GM12878 (cell line): ENCODE results near the gene HERC2. TPM values are rescaled to one million over a fixed set of nuclear protein-coding genes. Genes with fewer than 3 reads are reported as not detected.

Experiments used
- ATAC-seq: fragments of 200-7000 bp; cut with Tn5 transposase; 3 replicates; pipeline ENCODE4 v1.9.1; 2020; ENCODE audit warnings: mild to moderate bottlenecking, moderate library complexity
- BruUV-seq: library from RNA; stranded (reverse); fragments of 400-500 nt; replicated peaks from 2 replicates; lab custom pipeline; 2021; lab: Mats Ljungman, UMichigan
- CTCF ChIA-PET: fragments of 300-600 bp; sonication (Branson Sonifier 250); formaldehyde crosslinking; extraction: SDS; loops from one replicate; lab custom pipeline; 2021; ENCODE audit warnings: inconsistent platforms; lab: Yijun Ruan, JAX
- POLR2A ChIA-PET: fragments of 350-600 bp; formaldehyde crosslinking; extraction: SDS; loops from one replicate; lab custom pipeline; 2021; ENCODE audit warnings: inconsistent platforms; lab: Charles Lee
- RAD21 ChIA-PET: fragments of 300-600 bp; sonication (Branson Sonifier 250); formaldehyde crosslinking; loops from one replicate; lab custom pipeline; 2023; ENCODE audit warnings: antibody characterized with exemption; ENCODE audit not compliant: unreplicated experiment; lab: Charles Lee
- SMC1A ChIA-PET: fragments of 300-600 bp; sonication (Branson Sonifier 250); formaldehyde crosslinking; loops from one replicate; lab custom pipeline; 2023; ENCODE audit not compliant: unreplicated experiment, uncharacterized antibody; lab: Charles Lee
- DNase-seq: peaks from one replicate; pipeline ENCODE4 v3.0.0-alpha.2; 2011; ENCODE audit warnings: low read depth, low spot score
- FAIRE-seq: peaks from 3 replicates; lab custom pipeline; 2011; peaks lifted over from hg19 to GRCh38; lab: Jason Lieb, UNC
- H2AFZ ChIP-seq: 2 replicates; pipeline ENCODE4 v1.6.0; 2011; ENCODE audit warnings: low read depth, low read length, control low read depth; ENCODE audit not compliant: control insufficient read depth
- H3K27ac ChIP-seq: 2 replicates; pipeline ENCODE4 v1.5.1; 2011; ENCODE audit warnings: control low read depth; ENCODE audit not compliant: control insufficient read depth, insufficient read depth
- H3K27me3 ChIP-seq, 2 experiments: replicated peaks in 1 of 2; 2 replicates each; pipeline versions ENCODE4 v1.6.0 to v1.6.1; 2011; ENCODE audit warnings: low read length in 1 of 2; ENCODE audit not compliant: control insufficient read depth in 2 of 2, insufficient read depth in 2 of 2
- H3K36me3 ChIP-seq, 2 experiments: 2 replicates each; pipeline ENCODE4 v1.5.1; 2011; ENCODE audit warnings: low read length in 1 of 2; ENCODE audit not compliant: control insufficient read depth in 2 of 2, insufficient read depth in 2 of 2
- H3K4me1 ChIP-seq: 2 replicates; pipeline ENCODE4 v1.6.1; 2011; ENCODE audit warnings: mild to moderate bottlenecking, low read length, moderate library complexity, mixed read lengths; ENCODE audit not compliant: control insufficient read depth, insufficient read depth
- H3K4me2 ChIP-seq: 2 replicates; pipeline ENCODE4 v1.6.0; 2011; ENCODE audit warnings: control low read depth; ENCODE audit not compliant: control insufficient read depth, insufficient read depth
- H3K4me3 ChIP-seq: fragments of 200-600 bp; sonication (generic); 2 replicates; pipeline ENCODE4 v1.5.1; 2016
- H3K79me2 ChIP-seq: 2 replicates; pipeline ENCODE4 v1.6.0; 2011; ENCODE audit warnings: low read length; ENCODE audit not compliant: control insufficient read depth, insufficient read depth
- H3K9ac ChIP-seq: 2 replicates; pipeline ENCODE4 v1.8.0; 2011; ENCODE audit warnings: low read length, control low read depth, mixed read lengths; ENCODE audit not compliant: control insufficient read depth, insufficient read depth
- H3K9me3 ChIP-seq: replicated peaks from 3 replicates; pipeline ENCODE4 v1.5.1; 2011; ENCODE audit warnings: mild to moderate bottlenecking, low read length; ENCODE audit not compliant: control insufficient read depth, insufficient read depth
- H4K20me1 ChIP-seq: 2 replicates; pipeline ENCODE4 v1.6.0; 2011; ENCODE audit not compliant: control insufficient read depth, insufficient read depth
- EP300 ChIP-seq, 2 experiments: fragments of 150-350 bp in 1 of 2; IDR thresholded peaks; 2 replicates each; pipeline ENCODE4 v1.6.1; 2011 to 2012; ENCODE audit warnings: low read depth in 2 of 2, low read length in 2 of 2, borderline replicate concordance in 1 of 2, improper control_type of control experiment in 1 of 2, inconsistent platforms in 1 of 2; ENCODE audit not compliant: control insufficient read depth in 1 of 2
- NFYA ChIP-seq: IDR thresholded peaks from 2 replicates; pipeline ENCODE4 v1.6.1; 2011; ENCODE audit warnings: low read depth, mild to moderate bottlenecking, low read length, improper control_type of control experiment, borderline replicate concordance
- RAD21 ChIP-seq: IDR thresholded peaks from 2 replicates; pipeline ENCODE4 v1.6.1; 2011; ENCODE audit warnings: mild to moderate bottlenecking, low read depth, low read length, moderate library complexity; ENCODE audit not compliant: insufficient read depth
- SMC3 ChIP-seq: IDR thresholded peaks from 2 replicates; pipeline ENCODE4 v1.6.1; 2011; ENCODE audit warnings: low read length, improper control_type of control experiment, borderline replicate concordance
- STAT3 ChIP-seq: IDR thresholded peaks from 2 replicates; pipeline ENCODE4 v1.6.1; 2011; ENCODE audit warnings: low read depth, low read length, improper control_type of control experiment
- WGBS: methylation state at CpG from one replicate; pipeline ENCODE4 v1.1.6; 2016; ENCODE audit warnings: low lambda C conversion rate; ENCODE audit not compliant: insufficient replicate concordance, insufficient coverage; ENCODE audit errors: missing lambda C conversion rate; 5-methylcytosine and 5-hydroxymethylcytosine counted together
- in situ Hi-C: fragments of 300-500 bp; cut with MboI; formaldehyde crosslinking; loops from 9 replicates; pipeline ENCODE4 v1.14.3; 2018; ENCODE audit warnings: mixed read lengths
- intact Hi-C: fragments of 100-400 bp; cut with micrococcal nuclease; formaldehyde crosslinking; loops from one replicate; pipeline ENCODE4 v1.14.2; 2022; ENCODE audit not compliant: unreplicated experiment
- polyA plus RNA-seq, 11 experiments: library from polyadenylated mRNA; depleted of rRNA in 4 of 11; unstranded in 6 of 11; stranded (reverse) in 5 of 11; fragments of >200 nt; fragmentation: Nextera tagmentation in 4 of 11; fragmentation: Illumina TruSeq in 1 of 11; extraction: Ambion mirVana in 4 of 11; extraction: Trizol in 1 of 11; gene quantifications; 1 replicate in 1 of 11; 2 replicates in 10 of 11; pipeline versions ENCODE4 v1.2.1 to v1.2.3, GENCODE V29; 2011 to 2016; ENCODE audit warnings: inconsistent platforms in 2 of 11, missing spikeins in 2 of 11, low read depth in 1 of 11
- total RNA-seq, 4 experiments: library from RNA; depleted of rRNA in 3 of 4; stranded (reverse); fragments of >200 nt in 3 of 4; fragmentation: Illumina TruSeq in 1 of 4; extraction: Trizol in 1 of 4; gene quantifications; 2 replicates each; pipeline versions ENCODE4 v1.2.1 to v1.2.3, GENCODE V29; 2013 to 2021
- TF ChIP-seq, protein P1 (sequence below), 3 experiments: IDR thresholded peaks in 2 of 3; conservative IDR thresholded peaks in 1 of 3; 2 replicates each; pipeline ENCODE4 v1.5.1; 2011; ENCODE audit warnings: low read depth in 3 of 3, low read length in 3 of 3, mild to moderate bottlenecking in 3 of 3, control low read depth in 2 of 3, moderate library complexity in 2 of 3, inconsistent platforms in 1 of 3, mixed read lengths in 1 of 3; ENCODE audit not compliant: control insufficient read depth in 2 of 3, insufficient read depth in 1 of 3; ENCODE audit errors: extremely low read depth in 1 of 3

Gene HERC2
- total and polyA plus RNA-seq, 10 of the 15 experiments (the other 5 are each of a cell fraction or from before 2014, with no cell fraction given): 6.1 to 39.0 (median 24.0) TPM

DNA sequence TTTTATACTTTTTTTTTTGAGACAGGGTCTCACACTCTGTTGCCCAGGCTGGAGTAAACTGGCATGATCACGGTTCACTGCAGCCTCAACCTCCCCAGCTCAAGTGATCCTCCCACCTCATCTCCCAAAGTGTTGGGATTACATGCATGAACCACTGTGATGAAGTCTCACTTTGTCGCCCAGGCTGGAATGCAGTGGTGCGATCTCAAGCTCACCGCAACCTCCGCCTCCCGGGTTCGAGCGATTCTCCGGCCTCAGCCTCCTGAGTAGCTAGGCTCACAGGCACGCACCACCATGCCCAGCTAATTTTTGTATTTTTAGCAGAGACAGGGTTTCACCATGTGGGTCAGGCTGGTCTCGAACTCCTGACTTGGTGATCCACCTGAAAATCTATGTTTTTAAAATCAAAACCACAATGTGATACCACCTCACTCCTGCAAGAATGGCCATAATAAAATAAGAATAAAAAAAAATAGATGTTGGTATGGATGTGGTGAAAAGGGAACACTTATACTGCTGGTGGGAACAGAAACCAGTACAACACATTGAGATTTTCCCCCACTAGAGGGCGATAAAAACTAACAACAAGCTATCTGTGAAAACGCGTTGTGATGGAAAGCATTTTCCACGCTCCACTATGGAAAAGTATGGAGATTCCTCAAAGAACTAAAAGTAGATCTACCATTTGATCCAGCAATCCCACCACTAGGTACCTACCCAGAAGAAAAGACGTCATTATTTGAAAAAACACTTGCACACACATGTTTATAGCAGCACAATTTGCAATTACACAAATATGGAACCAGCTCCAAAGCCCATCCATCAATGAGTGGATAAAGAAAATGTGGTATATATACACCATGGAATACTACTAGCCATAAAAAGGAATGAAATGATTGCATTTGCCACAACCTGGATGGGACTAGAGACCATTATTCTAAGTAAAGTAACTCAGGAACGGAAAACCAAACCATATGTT, 196.0 kb downstream of the HERC2 start:
- Histone ChIP-seq H3K9me3 (no peaks in the 10 kb centered on the region), H2AFZ (no peak overlapping the region), H4K20me1 (no peaks in the 10 kb centered on the region), H3K27me3 (no peaks in the 10 kb centered on the region), H3K4me1 (no peaks in the 10 kb centered on the region), H3K79me2 (no peaks in the 10 kb centered on the region), H3K4me2 (no peak overlapping the region), H3K36me3 (peaks cover 8 to 16% of the 10 kb centered on the region in 2 experiments; a peak in 3 of 4 replicates), H3K4me3 (no peak overlapping the region), H3K27ac (no peak overlapping the region), H3K9ac (no peak overlapping the region)
- ChIA-PET POLR2A (no interaction called here), CTCF (interaction anchor here (0.6 to 1.7 kb wide), 19 partner anchors 10 to 1235 kb away, joined by 3 to 7 read pairs (median 4); no protein-coding TSS in a partner anchor), RAD21 (interaction anchor here (0.8 kb wide), 1 partner anchor 1235 kb away, joined by 5 read pairs; no protein-coding TSS in a partner anchor), SMC1A (interaction anchor here (0.9 to 1.2 kb wide), 2 partner anchors 10 to 147 kb away, joined by 3 to 4 read pairs; no protein-coding TSS in a partner anchor)
- BruUV-seq: no TSS peak
- TF ChIP-seq NFYA (no peak), RAD21 (peak; percentile 52), EP300 (IDR thresholded peaks at IDR 0.05; ENCODE audit: borderline replicate concordance in 1 of 2, control insufficient read depth in 1 of 2, low read depth in 2 of 2, low read length in 2 of 2) (no peak), SMC3 (peak; percentile 35; the same call in 1 of the 2 replicates), STAT3 (no peak)
- TF ChIP-seq, protein P1, sequence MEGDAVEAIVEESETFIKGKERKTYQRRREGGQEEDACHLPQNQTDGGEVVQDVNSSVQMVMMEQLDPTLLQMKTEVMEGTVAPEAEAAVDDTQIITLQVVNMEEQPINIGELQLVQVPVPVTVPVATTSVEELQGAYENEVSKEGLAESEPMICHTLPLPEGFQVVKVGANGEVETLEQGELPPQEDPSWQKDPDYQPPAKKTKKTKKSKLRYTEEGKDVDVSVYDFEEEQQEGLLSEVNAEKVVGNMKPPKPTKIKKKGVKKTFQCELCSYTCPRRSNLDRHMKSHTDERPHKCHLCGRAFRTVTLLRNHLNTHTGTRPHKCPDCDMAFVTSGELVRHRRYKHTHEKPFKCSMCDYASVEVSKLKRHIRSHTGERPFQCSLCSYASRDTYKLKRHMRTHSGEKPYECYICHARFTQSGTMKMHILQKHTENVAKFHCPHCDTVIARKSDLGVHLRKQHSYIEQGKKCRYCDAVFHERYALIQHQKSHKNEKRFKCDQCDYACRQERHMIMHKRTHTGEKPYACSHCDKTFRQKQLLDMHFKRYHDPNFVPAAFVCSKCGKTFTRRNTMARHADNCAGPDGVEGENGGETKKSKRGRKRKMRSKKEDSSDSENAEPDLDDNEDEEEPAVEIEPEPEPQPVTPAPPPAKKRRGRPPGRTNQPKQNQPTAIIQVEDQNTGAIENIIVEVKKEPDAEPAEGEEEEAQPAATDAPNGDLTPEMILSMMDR (IDR thresholded peaks at IDR 0.05 in 2 of 3, conservative IDR thresholded peaks at IDR 0.05 in 1 of 3; ENCODE audit: control insufficient read depth in 2 of 3, extremely low read depth in 1 of 3, insufficient read depth in 1 of 3, low read depth in 3 of 3, low read length in 3 of 3): peak; percentile 51 to 60 (median 52)
- intact Hi-C loops (no loop called here), in situ Hi-C loops (no loop called here)
- 66% methylated on average over 17 of the region's 17 CpGs for WGBS
- no peak for DNase-seq
- ATAC-seq: peak; percentile 66
- FAIRE-seq: peak; percentile 83
